NCI-H526 (cell line): ENCODE results near the gene MYO1C.

Source experiments
- DNase-seq, 2 experiments: peaks; one replicate each; lab custom pipeline; 2025; lab: John Stamatoyannopoulos, UW

Gene MYO1C

DNA sequence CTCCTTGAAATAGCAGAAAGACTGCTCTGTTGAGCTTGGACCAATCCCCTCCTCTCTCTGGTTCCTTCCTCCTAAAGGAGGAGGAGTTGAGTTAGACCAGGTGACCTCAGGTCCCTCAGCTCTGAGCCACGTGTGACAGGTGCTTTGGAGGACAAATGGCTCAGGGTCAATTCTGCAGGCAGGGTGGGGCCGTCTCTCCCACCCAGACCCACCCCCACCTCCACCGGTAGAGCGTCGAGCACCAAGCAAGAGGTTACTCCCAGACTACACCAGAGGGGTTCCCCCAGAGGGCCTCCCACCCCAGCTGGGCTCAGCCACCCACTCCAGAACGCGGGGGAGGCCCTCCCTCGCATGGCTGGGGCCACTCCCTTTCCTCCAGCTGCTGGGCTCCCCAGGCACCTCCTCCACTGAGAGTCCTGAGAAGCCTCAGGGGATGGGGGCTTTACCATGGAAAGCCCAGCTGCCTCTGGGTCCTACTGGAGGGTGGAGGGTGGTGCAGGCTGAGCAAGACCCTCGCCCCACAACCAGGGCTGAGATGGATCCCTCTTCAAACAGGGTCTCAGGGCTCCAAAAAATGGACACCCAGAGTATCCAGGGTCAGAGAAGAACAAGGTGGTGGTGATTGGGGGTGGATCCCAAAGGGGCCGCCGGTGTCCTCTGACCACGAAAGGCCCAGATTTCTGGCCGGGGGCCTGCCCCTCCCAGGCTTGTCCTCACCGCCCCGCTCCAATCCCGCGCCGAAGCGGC is 7.6 kb downstream of the MYO1C start:
- peak; percentile 30 to 68 for DNase-seq

DNA sequence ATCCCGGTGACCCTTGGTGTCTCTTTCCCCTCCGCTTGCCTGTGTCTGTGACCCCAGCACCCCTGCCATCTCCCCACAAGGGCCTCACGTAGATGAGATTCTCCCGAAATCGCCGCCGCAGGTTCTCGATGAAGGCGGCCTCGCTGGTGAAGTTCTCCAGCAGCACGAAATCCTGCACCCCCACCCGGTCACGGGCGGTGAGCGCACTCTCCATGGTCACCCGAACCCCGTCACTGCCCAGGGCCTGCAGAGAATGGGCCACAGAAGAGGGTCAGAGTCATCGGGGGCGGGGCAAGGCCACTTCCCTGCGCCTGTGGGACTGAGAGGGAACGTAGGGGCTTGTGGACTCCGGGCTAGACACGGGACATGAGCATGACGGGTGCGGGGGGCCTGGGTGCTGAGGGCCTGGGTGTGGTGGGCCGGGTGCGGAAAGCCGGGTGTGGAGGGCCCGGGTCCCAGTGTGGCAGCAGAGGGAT is 8.4 kb downstream of the MYO1C start:
- DNase-seq, result no peak

DNA sequence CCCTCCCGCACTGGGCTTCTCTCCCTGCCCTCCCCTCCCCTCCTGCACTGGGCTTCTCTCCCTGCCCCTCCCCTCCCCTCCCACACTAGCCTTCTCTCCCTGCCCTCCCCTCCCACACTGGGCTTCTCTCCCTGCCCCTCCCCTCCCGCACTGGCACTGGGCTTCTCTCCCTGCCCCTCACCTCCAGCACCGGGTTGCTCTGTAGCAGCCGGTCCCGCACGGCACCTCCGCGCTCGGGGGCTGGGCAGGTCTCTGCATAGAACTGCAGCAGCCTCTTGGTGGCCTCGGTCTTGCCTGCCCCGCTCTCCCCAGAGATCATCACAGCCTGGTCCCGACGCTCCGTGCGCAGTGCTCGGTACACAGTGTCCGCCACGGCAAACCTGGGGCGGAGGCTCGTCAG is 9.8 kb downstream of the MYO1C start:
- DNase-seq, result no peak

DNA sequence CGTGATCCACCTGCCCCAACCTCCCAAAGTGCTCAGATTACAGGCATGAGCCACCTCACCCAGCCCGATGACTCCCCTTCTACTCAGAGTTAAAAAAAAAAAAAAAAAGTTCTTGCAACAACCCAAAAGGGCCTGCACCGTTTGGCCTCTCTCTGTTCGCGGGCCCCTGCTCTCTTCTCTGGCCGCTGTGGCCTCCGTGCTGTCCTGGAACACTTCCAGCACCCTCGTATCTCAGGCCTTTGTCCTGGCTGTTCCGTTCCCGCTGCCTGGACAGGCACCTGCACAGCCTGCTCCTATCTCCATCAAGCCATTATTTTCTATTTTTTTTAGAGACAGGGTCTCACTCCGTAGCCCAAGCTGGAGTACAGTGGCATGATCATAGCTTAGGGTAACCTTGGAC is 10.8 kb downstream of the MYO1C start:
- DNase-seq, result no peak

DNA sequence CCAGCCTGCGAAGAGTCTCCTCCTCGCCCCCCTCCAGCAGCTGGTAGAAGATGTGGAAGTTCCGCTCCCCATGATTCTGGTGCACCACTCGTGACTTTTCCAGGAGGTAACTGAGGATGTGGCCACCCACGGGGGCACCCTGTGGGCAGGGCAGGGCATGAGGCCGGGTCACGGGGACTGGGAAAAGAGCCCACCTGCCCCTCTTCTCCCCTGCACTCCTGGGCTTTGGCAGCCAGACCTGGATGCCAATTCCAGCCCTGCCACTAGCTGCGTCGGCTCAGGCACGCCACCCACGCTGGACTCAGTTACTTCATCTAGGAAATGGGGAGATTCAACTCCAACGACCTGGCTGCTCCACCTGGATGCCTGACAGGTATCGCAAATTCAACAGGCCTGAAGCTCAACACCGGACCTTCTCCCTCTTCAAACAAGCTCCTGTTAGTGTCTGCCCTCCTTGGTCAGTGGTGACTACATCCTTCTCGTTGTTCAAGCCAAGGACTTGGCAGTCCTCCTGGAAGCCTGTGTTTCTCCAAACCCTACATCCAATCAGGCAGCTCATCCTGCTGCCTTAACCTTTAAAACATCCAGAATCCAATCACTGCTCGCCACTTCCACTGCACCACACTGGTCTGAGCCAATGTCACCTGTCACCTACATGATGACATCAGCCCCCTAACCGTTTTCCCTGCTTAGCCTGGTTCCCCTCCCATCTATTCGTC is 11.6 kb downstream of the MYO1C start:
- no peak for DNase-seq

DNA sequence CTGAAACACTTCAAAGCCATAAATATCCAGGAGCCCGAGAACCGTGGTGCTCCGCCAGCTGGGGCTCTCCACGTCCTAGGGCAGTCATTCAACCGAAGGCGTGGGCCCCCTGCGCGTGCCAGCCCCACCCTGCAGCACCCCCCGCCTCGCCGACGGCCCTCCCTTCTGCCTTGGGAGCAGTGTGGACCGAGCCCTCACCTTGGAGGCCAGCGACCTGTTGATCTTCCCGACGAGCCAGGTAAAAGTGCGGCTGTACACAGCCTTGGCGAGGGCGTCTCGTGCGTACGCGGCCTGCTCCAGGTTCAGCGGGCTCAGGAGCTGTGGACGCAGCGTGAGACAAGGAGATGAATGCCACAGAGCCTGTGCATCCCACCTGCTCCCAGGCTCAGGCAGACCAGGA is 14.1 kb downstream of the MYO1C start:
- DNase-seq, result no peak

DNA sequence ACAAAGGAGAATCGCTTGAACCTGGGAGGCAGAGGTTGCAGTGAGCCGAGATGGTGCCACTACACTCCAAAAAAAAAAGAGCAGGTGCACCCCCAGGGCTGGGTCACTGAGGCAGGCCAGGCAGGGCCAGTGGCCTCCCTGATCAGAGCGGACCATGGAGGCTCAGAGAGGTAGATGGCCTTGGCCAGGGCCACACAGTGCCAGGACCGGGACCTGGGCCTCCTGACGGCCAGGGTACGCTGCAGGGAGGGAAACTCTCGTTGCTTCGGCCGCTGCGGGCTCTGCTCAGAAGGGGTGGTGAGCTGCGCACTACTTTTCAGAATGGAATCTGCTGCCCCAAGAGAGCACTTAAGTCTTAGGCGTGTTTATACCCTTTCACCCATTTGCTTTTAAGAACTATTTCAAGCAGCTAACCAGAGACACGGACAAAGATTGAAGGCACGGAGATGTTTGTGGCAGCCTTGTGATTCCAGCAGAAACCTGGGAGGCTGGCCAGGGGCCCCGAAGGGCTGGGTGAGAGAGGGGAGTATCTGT is 17.1 kb downstream of the MYO1C start:
- DNase-seq, result no peak

DNA sequence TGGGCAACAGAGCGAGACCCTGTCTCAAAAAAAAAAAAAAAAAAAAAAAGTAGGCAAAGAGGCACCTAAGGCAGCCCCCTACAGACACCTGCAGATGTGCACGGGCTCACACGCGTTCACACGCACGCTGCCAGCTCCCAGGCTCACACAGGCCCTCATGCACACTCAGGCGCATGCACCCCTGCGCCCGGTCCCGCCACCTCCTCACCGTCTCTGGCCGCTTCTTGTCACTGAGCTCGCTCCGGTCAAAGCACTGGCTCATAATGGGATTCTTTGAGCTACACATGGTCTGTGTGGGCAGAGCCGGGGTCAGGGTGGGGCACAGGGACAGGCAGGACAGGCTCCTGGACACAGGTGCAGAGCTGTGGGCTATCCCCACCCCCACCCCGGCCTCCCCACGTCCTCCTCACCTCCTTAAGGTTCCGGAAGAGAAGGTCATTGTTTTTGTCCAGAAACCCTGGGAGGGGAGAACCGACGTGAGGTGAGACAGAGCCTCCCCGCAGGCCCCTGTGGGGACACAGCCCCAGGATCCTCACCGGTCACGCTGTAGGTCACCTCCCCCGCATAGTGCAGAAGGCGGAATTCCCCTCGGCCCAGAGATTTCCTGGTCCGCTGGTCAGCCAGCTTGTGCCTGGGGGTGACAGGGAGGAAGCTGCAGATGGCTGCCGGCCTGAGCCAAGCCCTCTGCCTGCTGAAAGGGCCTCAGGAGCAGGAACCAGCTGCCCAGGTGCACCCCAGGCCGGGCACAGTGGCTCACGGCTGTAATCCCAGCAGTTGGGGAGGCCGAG is 17.9 kb downstream of the MYO1C start:
- DNase-seq, result no peak

DNA sequence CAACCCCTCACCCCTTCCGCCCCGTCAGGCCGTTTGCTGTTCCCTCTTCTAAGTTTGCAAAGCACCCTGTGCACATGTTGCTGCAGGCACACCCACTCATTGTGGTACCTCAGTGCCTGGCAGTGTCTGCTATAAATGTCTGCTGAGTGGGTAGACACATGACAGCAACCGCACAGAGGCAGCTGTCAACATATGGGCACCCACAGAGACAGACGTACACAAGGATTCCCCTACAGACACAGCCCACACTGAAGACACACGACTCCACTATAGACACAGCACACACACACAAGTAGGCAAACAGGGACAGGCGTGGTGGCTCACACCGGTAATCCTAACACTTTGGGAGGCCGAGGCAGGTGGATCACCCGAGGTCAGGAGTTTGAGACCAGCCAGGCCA is 18.6 kb downstream of the MYO1C start:
- no peak for DNase-seq

DNA sequence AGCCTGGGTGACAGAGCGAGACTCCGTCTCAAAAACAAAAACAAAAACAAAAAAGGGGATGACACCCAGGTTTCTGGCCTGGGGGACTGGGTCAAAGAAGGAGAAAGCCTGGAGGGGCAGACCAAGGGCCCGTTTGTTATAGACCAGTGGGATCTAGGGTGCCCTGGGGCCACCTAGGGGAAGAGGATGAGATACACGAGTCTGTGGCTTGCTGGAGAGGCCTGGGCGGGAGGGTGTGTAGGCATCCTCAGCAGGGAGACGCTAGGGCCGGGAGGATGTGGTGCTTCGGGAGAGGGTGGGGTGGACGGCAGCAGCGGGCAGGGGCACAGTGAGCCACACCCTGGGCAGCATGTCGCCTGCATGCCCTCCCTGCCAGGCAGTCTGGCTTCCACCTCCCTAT is 19.3 kb downstream of the MYO1C start:
- DNase-seq, result no peak

DNA sequence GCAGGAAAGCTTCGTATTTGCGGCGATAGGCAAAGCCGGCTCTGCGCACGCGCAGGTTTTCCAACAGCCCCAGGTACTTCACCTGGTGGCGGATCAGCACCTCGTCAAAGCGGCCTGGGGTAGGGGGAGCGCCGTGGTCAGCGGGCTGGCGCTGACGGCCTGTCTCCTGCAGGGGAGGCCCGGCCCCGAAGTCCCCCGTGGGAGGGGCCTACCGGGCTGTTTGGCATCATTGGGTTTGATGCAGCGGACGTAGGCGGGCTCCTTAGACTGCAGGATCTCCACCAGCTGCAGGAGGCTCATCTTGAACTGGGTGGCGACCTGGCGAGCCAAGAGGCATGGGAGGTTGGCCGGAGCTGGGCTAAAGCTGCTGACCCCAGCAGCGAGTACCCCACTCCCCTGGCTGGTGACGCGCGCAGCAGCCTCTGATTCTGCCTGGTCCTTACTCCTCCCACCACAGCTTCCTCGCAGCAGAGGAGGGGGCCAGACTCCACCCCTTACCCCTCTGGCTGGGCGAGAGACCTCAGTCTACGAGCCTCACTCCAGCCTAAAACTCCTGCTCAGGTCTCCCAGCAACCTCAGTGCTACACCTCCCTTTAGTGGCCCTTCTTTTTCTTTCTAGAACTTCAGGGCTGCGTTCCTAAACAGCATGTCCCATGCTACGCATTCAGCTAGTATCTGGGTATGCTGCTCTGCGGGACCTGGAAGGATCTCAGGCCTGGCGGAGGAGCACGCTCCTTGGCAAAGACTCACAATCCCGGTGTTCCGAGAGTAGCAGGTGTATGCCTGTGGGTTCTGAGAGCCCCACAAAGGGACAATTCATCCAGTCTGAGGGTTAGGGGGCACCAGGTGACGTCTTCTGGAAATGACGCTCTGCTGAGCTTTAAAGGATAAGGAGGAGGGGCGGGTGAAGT is 20.3 kb downstream of the MYO1C start:
- no peak for DNase-seq

DNA sequence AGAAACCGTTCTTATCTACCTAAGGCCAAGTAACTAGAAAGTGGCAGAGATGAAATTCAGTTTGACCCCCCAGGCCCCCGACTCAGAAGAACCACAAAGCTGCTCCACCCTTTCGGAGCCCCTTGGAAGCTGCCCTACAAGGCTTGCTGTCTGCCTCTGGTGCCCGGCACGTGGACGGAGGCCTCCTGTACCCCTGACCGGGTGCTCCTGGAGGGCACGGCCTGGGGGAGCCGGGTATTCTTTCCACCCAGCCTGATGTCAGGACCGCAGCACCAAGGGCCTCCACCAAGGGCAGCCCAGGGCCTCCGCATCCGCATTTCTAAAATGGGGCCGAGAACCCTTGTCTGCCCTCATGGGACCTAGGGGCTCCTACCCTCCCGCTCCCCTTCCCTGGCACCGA is 21.0 kb downstream of the MYO1C start:
- DNase-seq, result no peak

DNA sequence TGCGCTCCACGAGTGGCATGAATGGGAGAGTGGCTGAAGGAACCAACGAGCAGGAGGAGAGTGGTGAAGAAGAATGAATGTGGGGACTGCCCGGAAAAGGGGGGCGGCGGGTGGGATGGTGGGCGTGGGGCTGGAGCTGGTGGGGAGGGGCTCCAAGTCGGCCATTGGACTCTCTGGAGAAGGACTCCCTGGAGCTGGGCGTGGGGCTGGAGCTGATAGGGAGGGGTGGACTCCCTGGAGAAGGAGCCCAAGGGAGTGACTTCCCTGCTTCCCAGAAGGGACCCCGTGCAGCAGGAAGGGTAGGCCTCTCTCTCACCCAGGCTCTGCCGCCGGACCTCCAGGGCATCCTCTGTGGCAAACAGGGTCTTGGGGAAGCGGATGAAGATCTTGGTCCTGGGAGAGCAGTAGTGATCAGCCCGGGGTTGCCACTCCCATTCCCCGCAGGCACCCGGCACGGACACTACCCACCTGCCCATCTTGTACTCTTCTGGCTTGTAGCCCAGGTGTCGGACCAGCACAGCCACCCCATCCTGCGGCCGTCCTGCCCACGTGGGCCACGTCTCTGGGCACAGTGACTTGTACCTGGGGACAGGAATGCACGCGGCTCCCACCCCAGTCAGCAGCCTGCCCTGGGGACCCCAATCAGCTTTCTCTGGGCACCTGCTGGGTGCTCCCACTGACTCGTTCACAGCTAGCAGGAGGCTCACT is 21.6 kb downstream of the MYO1C start:
- no peak for DNase-seq

DNA sequence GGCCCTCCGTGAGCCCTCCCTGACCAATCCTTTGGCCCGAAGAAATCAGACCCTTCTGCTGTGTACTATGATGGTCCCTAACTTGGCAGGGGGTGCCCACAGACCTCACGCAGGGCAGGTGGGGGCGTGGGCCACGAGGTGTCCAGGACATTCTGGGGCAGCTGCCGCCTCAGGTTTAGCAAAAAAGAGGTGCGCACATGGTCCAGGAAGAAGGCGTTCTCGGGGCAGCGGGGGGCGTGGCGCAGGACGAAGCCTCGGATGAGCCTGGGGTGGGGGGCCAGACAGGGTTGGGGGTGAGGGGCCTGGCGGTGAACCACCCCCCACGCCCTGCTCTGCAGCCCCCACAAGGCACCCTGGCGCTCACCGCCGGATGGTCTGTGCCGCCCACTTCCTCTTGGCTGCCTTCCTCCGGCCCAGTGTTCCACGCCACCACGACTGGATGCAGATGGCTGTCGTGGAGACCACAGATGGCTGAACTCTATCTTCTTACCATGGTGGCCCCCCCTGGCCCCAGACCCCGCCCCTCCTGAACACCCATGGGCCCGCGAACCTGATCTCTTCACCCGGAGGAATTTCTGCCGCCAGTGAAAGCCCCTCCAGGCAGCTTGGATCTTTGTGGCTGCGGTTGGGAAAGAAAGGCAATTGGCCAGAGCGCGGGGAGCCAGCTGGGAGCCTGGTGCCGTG is 22.3 kb downstream of the MYO1C start:
- DNase-seq, result no peak

DNA sequence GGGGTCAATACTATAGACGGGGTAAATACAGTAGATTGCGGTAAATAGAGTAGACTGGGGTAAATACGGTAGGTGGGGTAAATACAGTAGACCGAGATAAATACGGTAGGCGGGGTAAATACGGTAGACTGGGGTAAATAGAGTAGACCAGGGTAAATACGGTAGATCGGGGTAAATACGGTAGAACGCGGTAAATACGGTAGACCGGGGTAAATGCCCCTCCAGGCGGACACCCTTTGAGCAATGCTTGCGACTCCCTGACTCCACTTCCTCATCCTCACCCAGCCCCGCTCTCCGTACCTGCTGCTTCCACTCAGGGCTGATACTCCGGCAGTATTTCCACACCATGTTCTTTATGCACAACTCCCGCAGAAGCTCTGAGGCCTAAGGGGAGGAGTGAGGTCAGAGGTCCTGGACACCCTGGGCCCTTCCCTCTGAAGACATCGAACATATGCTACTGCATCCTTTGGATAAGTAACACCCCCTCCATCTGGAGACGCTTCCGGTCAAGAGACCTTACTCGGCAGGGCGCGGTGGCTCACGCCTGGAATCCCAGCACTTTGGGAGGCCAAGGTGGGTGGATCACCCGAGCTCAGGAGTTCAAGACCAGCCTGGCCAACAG is 23.1 kb downstream of the MYO1C start:
- DNase-seq, result peak; percentile 32 to 70

DNA sequence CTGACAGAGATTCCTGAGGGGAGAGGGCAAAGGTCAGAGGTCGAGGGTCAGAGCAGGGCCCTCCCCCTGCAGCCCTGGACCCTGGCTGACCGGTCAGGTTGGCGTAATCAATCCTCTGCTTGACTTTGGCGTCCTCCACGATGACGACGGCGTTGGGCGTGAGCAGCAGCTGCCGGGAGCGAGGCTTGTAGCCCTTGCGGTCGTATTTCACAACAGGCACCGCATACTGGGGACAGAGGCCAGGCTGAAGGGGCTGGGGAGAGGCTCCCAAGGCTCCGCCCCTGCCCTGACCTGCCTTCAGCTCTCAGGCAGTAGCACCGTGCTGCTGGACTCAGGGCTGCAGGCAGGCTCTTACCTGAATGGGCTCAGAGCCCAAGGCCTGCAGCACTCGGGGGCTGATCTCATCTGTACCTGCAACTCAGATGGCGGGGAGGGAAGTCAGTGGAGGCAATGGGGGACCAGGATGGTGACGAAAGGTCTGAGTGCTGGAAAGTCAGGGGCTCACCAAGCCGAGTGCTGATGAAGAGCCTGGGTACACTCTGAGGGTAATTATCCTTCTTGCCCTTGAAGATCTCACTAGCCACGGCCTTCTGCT is 24.5 kb downstream of the MYO1C start:
- DNase-seq, result no peak

DNA sequence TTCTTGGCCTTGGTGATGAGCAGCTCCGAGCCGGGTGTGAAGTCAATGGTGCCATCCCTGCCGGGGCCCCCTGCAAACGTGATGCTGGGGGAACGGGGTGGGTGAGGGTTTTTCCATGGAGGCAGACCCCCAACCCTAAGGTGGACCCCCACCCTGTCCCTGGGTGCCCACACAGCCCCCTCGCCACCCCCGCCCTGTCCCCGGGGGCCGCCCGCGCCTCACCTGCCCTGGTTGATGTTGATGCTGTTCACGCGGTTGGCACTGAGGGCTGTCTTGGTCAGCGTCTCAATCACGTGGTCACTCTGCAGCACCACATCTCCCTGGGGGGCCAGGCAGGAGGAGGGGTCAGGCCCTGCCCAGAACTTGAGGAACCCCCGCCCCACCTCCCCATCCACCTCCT is 25.2 kb downstream of the MYO1C start:
- DNase-seq, result no peak

DNA sequence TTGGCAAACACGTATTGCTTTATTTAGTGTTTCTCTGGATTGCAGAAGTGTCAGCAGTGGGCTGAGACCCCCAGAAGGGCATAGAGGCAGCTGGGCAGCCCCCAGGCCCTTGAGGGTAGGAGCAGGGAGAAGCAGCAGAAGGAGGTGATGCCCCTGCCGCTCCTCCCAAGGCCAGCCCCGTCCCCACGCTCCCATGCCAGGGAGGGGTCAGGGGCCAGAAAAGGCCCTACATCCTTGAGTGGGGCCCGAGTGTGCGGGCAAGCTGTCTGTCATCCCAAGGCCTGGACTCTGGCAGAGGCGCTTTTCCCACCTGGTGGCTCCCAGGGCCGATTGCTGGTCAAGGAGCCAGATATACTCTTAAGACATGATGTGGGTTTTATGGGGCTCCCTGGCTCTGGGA is 28.3 kb downstream of the MYO1C start:
- DNase-seq, result no peak
